GM19438 (cell line): ENCODE results near the gene PITHD1.
A peak's percentile ranks its signal among the peaks of the same experiment; 100 is the strongest.
"Not testable (repeated sequence)": the region's sequence is repeated elsewhere in the genome, so short reads cannot be mapped to it uniquely, and the experiment has no call there.

ENCODE experiments used
- ATAC-seq: cut with Tn5 transposase; IDR thresholded peaks from one replicate; pipeline ENCODE4 v1.9.1; 2021; ENCODE audit warnings: low read depth; ENCODE audit not compliant: unreplicated experiment

PITHD1 gene

DNA sequence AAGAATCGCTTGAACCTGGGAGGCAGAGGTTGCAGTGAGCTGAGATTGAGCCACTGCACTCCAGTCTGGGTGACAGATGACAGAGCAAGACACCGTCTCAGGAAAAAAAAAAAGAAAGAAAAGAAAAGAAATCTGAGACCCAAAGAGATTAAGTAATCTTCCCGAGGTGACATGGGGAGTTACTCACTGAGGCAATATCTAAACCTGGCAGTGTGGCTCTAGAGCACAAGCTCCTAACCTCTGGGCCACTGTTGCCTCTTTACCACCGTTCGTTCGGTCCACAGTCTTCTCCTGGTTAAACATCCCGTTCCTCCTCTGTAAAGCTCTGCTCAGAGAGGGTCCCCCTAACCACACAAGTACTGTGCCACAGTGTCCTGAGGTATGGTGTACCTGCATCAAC lies 45.5 kb downstream of the PITHD1 start:
- no peak for ATAC-seq

DNA sequence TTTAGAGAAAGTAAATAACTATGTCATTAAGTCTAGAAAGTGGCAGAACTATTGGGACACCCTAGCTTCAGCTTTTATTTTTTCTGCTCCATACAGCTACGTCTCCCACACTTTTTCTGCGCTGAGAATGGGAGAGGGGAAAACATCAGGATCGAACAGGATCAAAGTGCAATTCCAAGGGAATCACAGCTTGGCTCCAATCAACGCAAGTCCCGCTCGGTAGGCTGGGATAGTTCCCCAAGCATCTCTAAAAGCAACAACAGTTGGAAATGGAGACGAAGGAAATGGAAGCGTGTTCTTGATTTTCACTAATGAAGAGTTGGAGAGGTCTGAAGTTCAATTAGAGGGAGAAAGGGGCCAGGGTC lies 46.5 kb downstream of the PITHD1 start:
- no peak for ATAC-seq

DNA sequence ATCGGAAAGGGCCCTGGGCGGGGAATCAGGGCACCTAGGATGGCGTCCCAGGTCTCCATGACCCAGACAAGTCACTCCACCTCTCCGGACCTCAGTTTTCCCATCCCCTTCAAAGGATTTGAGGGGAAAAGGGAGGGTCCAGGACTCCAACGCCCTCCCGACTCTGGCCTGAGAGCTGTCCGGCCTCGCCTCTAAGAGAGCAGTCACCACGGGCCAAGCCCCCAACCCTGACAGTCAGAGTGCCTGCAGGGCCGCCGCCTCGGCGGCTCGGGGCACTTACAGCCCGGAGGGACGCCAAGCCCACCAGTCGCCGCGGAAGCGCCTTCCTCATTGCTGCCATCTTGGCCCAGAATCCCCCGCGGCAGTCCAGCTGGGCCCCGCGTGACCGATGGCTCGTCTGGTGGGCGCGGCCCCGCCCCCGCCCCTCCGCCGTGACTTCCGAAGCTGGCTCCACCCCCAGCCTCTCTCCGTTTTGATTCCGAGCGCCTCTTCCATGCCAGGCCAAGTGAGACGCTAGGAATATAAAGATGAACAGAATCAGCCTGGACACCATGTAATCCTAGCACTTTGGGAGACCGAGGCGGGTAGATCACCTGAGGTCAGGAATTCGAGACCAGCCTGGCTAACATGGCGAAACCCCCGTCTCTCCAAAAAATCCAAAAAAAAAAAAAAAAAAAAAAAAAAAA lies 47.0 kb downstream of the PITHD1 start, which contains the start of gene HMGCL:
TSS of gene HMGCL (minus strand) at position 354 of the 686 bp plus-strand sequence. CDS start at position 340, 14 bp downstream.
- peak; percentile 82 for ATAC-seq

DNA sequence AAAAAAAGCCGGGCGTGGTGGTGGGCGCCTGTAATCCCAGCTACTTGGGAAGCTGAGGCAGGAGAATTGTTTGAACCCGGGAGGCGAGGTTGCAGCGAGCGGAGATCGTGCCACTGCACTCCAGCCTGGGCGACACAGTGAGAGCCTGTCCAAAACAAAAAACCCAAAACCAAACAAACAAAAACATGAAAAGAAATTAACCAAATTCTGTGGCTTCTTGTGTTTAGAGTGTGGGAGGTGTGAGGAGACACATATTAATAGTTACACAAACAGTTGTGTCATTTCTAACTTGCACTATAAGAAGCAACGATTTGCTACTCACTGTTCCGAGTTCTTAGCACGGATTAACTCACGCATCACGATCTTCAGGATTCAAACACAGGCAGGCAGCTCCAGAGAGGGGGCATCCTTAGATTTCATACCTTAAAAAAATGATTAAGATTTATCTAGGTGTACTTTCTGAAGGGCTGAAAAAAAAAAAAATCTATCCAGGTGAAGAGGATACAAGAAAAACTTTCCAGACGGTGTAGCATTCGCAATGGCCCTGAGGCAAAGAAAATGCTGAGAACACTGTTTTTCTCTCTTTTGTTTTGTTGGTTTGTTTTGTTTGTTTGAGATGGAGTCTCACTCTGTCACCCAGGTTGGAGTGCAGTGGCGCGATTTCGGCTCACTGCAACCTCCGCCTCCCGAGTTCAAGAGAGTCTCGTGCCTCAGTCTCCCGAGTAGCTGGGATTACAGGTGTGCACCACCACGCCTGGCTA lies 47.7 kb downstream of the PITHD1 start:
- no peak for ATAC-seq

DNA sequence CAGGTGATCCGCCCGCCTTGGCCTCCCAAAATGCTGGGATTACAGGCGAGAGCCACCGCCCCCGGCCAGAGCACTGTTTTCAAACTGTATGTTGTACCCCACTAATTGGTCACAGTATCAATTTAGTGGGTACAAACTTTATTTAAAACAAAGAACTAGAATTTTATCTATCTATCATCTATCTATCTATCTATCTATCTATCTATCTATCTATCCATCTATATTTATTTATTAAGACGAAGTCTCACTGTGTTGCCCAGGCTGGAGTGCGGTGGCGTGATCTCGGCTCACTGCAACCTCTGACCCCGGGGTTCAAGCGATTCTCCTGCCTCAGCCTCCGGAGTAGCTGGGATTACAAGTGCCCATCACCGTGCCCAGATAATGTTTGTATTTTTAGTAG lies 48.4 kb downstream of the PITHD1 start:
- not testable (repeated sequence) for ATAC-seq

DNA sequence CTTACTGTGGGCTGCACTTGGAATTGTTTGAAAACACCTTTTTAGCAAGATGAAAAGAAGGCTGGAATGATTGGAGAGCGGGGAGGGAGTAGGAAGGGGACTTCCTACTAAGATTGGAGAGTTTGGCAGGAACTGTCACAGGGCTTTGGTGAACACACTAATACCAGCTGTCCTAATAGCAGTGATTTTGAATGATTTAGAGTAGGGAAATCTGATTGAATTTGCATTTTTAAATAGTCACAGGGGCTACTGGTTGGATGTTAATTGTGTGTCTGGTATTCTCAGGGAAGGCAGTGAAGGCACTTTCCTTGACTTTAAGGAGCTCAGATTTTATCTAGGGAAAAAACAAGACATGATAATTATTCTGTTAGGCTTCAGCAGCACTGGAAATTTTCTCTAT lies 49.5 kb downstream of the PITHD1 start:
- ATAC-seq: no peak

DNA sequence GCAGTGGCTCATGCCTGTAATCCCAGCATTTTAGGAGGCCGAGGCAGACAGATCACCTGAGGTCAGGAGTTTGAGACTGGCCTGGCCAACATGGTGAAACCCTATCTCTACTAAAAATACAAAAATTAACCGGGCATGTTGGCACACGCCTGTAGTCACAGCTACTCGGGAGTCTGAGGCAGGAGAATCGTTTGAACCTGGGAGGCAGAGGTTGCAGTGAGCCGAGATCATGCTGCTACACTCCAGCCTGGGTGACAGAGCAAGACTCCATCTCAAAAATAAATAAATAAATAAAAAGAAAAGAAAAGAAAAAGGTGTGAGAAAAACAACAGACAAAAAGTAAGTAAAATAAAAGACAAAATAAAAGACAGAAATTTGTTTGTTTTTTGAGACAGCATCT lies 55.9 kb downstream of the PITHD1 start:
- ATAC-seq: not testable (repeated sequence)

DNA sequence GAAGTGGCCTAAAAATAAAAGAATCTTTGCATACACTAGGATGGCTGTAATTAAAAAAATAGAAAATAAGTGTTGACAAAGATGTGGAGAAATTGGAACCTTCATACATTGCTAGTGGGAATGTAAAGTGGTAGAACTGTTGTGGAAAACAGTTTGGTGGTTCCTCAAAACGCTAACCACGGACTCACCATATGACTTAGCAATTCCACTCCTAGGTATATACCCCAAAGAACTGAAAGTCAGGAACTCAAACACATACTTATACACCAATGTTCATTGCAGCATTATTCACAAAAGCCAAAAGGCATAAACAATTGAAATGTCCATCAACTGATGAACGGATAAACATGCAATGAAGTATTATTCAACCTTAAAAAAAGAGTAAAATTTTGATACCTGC lies 57.8 kb downstream of the PITHD1 start:
- no peak for ATAC-seq
